Left lung (tissue), 14 donors: ENCODE data around the gene TEX36. TPM values are rescaled to one million over a fixed set of nuclear protein-coding genes. Genes with fewer than 3 reads are reported as not detected.

Source experiments
- ATAC-seq: fragments of 200-7000 bp; cut with Tn5 transposase; one replicate; pipeline ENCODE4 v1.9.1; 2020; ENCODE audit warnings: moderate library complexity
- DNase-seq, 4 donors: peaks; one replicate each; pipeline ENCODE4 v3.0.0-alpha.2; 2013 to 2020
- H3K27ac ChIP-seq, 2 donors: fragments of 200-600 bp; sonication (generic) in 1 of 2; one replicate each; pipeline versions ENCODE4 v1.5.0 to v1.8.0; 2020 to 2021
- H3K27me3 ChIP-seq, 2 donors: fragments of 200-600 bp; sonication (generic) in 1 of 2; one replicate each; pipeline versions ENCODE4 v1.5.0 to v1.8.0; 2020 to 2021
- H3K36me3 ChIP-seq, 2 donors: fragments of 200-600 bp; sonication (generic) in 1 of 2; one replicate each; pipeline versions ENCODE4 v1.5.0 to v1.8.0; 2020 to 2021
- H3K4me1 ChIP-seq, 2 donors: fragments of 200-600 bp; one replicate each; pipeline ENCODE4 v1.8.0; 2021
- H3K4me3 ChIP-seq, 2 donors: fragments of 200-600 bp; sonication (generic) in 1 of 2; one replicate each; pipeline versions ENCODE4 v1.5.0 to v1.8.0; 2020 to 2021; ENCODE audit warnings: mild to moderate bottlenecking in 1 of 2
- H3K9me3 ChIP-seq, 2 donors: fragments of 200-600 bp; sonication (generic) in 1 of 2; one replicate each; pipeline versions ENCODE4 v1.5.0 to v1.8.0; 2020 to 2021
- intact Hi-C, 2 donors: fragments of 100-400 bp; cut with DNase I; formaldehyde crosslinking; loops; one replicate each; pipeline versions ENCODE4 v1.11.2 to v1.14.2; 2022
- long read RNA-seq, 12 donors: library from polyadenylated mRNA in 2 of 12; unstranded in 2 of 12; transcript quantifications; one replicate each; pipeline ENCODE4 v2.0.0 and lab custom pipeline, GENCODE V29; 2019 to 2026
- polyA plus RNA-seq, 6 donors: library from polyadenylated mRNA; unstranded; fragments of 120-200 nt; gene quantifications; one replicate each; pipeline ENCODE4 v1.2.1, GENCODE V29; 2013; ENCODE audit not compliant: insufficient read length in 6 of 6
- total RNA-seq, 2 donors: library from RNA; stranded (reverse); fragmentation: NEBNext Ultra II Directional; extraction: Animal tissue kit (Norgen Biotek cat#: 25700); gene quantifications; one replicate each; pipeline ENCODE4 v1.2.1, GENCODE V29; 2021
- TF ChIP-seq, protein P1 (sequence below), 2 donors: fragments of 200-600 bp; sonication (generic) in 1 of 2; IDR thresholded peaks; one replicate each; pipeline versions ENCODE4 v1.5.0 to v1.8.0; 2021; ENCODE audit warnings: antibody characterized with exemption in 2 of 2
- donor health status: DM: no; HTN: yes; CAD: no.
- donor health status: DM: no; HTN: no; CAD: no.

The TEX36 gene, protein sequence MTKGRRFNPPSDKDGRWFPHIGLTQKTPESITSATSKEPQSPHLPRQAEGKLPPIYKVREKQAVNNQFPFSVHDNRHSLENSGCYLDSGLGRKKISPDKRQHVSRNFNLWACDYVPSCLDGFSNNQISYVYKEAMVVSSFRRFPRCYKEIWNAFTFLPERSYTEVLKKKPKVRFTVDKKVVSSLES
- total RNA-seq (under 1 TPM in 1 of 2 donors, not detected in 1; 0.26 TPM), polyA plus RNA-seq (not detected)
- long read RNA-seq, donor 1 = 0 reads
- long read RNA-seq, donor 2 = 0 reads
- long read RNA-seq, donor 3 = 0 reads
- long read RNA-seq, donor 4 = 0 reads
- long read RNA-seq, donor 5 = 0 reads
- long read RNA-seq, donor 6 = 0 reads
- long read RNA-seq, donor 7 = 0 reads
- long read RNA-seq, donor 8 = 0 reads
- long read RNA-seq, donor 9 = 0 reads
- long read RNA-seq, donor 10 = 0 reads
- long read RNA-seq, donor 11 = 0 reads
- long read RNA-seq, donor 12 = 0 reads

DNA sequence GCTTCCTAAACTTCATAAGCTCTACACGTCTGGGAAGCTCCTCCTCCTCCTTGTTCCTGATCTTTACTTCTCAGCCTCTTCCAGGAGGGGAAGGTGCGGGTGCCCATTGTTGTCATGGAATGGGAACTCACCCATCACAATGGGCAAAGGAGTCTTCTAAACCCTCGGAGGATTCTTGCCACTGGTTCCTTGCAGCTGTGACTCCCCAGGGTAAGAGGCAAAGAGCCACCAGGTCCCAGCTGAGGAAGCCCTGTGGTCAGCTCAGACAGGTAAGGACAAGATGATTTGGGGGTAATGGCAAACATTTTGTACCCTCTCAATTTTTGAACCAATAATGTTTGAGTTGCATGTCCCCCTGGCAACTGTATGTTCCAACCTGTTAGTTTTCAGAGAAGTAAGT lies at the start of gene TEX36:
TSS of gene TEX36 (minus strand) at position 101 of the 400 bp plus-strand sequence. CDS start 174 bp downstream, outside the sequence.
- ATAC-seq (no peak), DNase-seq (no peak)
- Histone ChIP-seq H3K27me3 (no peaks in the 10 kb centered on the region), H3K4me3 (no peak within 1 kb of the TSS), H3K4me1 (no peaks in the 10 kb centered on the region), H3K27ac (no peak within 1 kb of the TSS), H3K36me3 (no peaks in the 10 kb centered on the region), H3K9me3 (peaks cover 0 to 3% of the 10 kb centered on the region in 2 donors)
- TF ChIP-seq, protein P1, sequence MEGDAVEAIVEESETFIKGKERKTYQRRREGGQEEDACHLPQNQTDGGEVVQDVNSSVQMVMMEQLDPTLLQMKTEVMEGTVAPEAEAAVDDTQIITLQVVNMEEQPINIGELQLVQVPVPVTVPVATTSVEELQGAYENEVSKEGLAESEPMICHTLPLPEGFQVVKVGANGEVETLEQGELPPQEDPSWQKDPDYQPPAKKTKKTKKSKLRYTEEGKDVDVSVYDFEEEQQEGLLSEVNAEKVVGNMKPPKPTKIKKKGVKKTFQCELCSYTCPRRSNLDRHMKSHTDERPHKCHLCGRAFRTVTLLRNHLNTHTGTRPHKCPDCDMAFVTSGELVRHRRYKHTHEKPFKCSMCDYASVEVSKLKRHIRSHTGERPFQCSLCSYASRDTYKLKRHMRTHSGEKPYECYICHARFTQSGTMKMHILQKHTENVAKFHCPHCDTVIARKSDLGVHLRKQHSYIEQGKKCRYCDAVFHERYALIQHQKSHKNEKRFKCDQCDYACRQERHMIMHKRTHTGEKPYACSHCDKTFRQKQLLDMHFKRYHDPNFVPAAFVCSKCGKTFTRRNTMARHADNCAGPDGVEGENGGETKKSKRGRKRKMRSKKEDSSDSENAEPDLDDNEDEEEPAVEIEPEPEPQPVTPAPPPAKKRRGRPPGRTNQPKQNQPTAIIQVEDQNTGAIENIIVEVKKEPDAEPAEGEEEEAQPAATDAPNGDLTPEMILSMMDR (IDR thresholded peaks at IDR 0.05) = no peak
- intact Hi-C loops = no loop called here

DNA sequence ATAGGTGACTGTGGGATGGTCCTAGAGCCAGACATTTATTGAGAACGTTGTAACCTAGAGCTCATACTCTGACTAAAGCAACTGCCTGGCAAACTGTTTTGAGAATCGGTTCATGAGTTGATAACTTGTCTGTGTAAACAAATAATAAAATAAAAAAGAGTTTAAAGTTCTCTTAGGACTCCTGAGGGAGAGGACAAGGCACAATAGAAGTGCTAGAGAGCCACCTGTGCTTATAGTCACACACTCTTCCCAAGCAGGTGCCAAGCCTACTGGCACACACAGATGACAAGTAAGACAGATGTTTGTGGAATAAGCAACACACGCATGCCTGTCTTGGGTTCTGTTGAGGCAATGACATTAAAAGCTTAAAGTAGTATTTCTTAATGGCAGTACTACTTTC lies 44.5 kb upstream of the TEX36 start:
- TF ChIP-seq, protein P1 (IDR thresholded peaks at IDR 0.05) = no peak
- Histone ChIP-seq H3K4me3 (no peak overlapping the region), H3K36me3 (peaks cover 0 to 100% of the 10 kb centered on the region in 2 donors), H3K27ac (no peak overlapping the region), H3K4me1 (no peaks in the 10 kb centered on the region), H3K9me3 (no peaks in the 10 kb centered on the region), H3K27me3 (no peaks in the 10 kb centered on the region)
- intact Hi-C loops = no loop called here
- ATAC-seq = no peak
- no peak for DNase-seq

DNA sequence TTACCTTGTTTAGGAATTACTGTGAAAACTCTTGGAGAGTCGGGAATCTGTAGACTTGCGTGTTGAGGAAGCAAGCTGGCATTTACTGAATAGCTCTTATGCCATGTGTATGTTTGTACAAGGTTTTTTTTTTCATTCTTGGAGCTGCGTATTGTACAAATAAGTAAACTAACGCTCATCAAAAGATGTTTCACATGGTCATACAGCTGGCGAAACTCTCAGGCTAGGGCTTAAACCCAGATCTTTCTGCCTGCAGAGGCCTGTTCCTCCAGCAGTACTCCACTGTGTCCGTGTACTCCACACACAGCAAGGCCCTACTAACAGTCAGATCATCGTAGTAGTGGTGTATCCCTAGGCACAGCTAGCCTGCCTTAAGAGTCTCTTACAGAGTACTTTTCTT lies 44.0 kb upstream of the TEX36 start:
- H3K27me3 ChIP-seq = no peaks in the 10 kb centered on the region
- H3K4me3 ChIP-seq = no peak overlapping the region
- H3K4me1 ChIP-seq = peaks cover 0 to under 1% of the 10 kb centered on the region in 2 donors
- no peak overlapping the region for H3K27ac ChIP-seq
- ATAC-seq = peak; percentile 26
- no peak for DNase-seq
- no peaks in the 10 kb centered on the region for H3K9me3 ChIP-seq
- TF ChIP-seq, protein P1 (IDR thresholded peaks at IDR 0.05) = no peak
- peaks cover 0 to 100% of the 10 kb centered on the region in 2 donors for H3K36me3 ChIP-seq
- intact Hi-C loops = no loop called here

DNA sequence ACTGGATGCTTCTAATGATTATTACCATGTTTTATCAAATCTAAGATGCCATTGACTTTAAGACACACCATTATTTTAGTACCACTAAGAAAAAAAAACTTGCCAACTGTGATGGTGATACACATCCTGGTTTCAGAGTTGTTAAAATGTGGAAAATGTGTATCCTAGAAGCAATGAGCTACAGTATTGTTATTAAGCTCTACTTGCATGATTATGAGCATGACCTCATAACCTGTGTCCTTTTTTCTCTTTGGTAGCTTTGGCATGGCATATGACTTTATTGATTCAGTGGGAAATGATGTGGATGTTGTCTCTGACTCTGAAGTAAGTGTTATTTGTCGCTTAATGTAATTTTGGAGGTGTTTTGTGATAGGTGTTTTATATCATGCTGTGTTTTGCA lies 39.8 kb upstream of the TEX36 start:
- Histone ChIP-seq H3K27me3 (no peaks in the 10 kb centered on the region), H3K36me3 (peaks cover 0 to 67% of the 10 kb centered on the region in 2 donors), H3K4me1 (peaks cover 8 to 20% of the 10 kb centered on the region in 2 donors), H3K27ac (no peak overlapping the region), H3K4me3 (no peak overlapping the region), H3K9me3 (no peaks in the 10 kb centered on the region)
- ATAC-seq (no peak), DNase-seq (no peak)
- intact Hi-C loops = no loop called here
- TF ChIP-seq, protein P1 (IDR thresholded peaks at IDR 0.05) = no peak

DNA sequence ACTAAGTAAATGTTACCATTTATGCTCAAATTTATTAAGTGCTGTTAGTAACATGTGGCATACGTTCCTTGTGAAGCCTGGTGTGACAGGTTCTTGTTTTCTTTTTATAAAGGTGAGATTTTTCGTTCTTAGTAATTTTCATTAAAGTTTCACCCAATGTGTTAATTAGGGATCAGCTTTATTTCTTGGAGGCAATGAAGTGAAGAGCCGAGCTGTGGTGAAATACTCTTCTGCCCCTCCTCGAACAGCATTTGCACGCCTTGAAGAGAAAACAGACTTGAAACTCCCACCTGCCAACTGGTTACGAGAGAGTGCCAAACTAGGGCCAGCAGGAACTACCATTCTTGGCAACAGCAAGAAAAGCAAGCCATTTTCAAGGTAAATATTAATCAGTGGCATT lies 38.1 kb upstream of the TEX36 start:
- TF ChIP-seq, protein P1 (IDR thresholded peaks at IDR 0.05) = no peak
- no peak overlapping the region for H3K27ac ChIP-seq
- H3K27me3 ChIP-seq = no peaks in the 10 kb centered on the region
- ATAC-seq = no peak
- DNase-seq = no peak
- H3K4me1 ChIP-seq = peaks cover 8 to 20% of the 10 kb centered on the region in 2 donors
- intact Hi-C loops = no loop called here
- H3K4me3 ChIP-seq = peak overlapping the region in 1 of 2 donors; percentile 77
- H3K9me3 ChIP-seq = no peaks in the 10 kb centered on the region
- H3K36me3 ChIP-seq = peaks cover 0 to 49% of the 10 kb centered on the region in 2 donors
